SJCRH30 (cell line): ENCODE data around the gene RGS21. TPM values are rescaled to one million over a fixed set of nuclear protein-coding genes. Genes with fewer than 3 reads are reported as not detected.

ENCODE experiments used
- DNase-seq, 2 experiments: peaks; one replicate each; pipeline ENCODE4 v3.0.0-alpha.2; 2015 to 2020
- H3K27ac ChIP-seq: fragments of 250-450 bp; sonication (Bioruptor Pico); 2 replicates; pipeline ENCODE4 v1.5.1; 2020; ENCODE audit warnings: mild to moderate bottlenecking, moderate library complexity
- H3K27me3 ChIP-seq: fragments of 250-450 bp; sonication (Bioruptor Pico); 2 replicates; pipeline ENCODE4 v1.5.1; 2020; ENCODE audit warnings: mild to moderate bottlenecking, moderate library complexity
- H3K36me3 ChIP-seq: fragments of 250-450 bp; sonication (Bioruptor Pico); 2 replicates; pipeline ENCODE4 v1.5.1; 2020; ENCODE audit warnings: mild to moderate bottlenecking, moderate library complexity
- H3K4me1 ChIP-seq: fragments of 250-450 bp; sonication (Bioruptor Pico); 2 replicates; pipeline ENCODE4 v1.5.1; 2020; ENCODE audit warnings: mild to moderate bottlenecking, moderate library complexity
- H3K4me3 ChIP-seq: fragments of 250-450 bp; sonication (Bioruptor Pico); 2 replicates; pipeline ENCODE4 v1.5.1; 2020; ENCODE audit warnings: mild to moderate bottlenecking, moderate library complexity
- H3K9me3 ChIP-seq: fragments of 250-450 bp; sonication (Bioruptor Pico); replicated peaks from 2 replicates; pipeline ENCODE4 v1.5.1; 2020; ENCODE audit warnings: mild to moderate bottlenecking, moderate library complexity
- total RNA-seq: library from RNA; depleted of rRNA; stranded (reverse); fragments of >200 nt; shearing (Covaris generic); gene quantifications from 2 replicates; pipeline ENCODE4 v1.2.3, GENCODE V29; 2014

RGS21 gene
- total RNA-seq, 1 experiment from 2014 or later = 0.08 TPM

DNA sequence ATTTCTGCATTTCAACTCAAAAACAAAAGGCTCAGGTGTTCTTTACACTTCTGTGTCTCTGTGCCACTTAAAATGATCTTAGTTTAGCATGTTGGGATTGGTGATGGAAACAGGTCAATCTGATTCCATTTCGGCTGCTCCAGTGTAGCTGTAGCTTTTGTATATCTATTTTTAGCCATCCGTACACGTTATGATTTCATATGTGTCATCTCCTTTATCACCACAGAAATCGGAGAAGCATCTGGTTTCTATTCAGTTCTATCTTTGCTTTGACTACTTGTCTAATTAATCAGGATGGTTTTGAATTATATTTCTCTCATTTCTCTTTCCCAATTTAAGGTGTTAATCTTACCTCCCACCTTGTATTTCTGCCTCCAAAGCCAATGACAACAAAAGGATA, 41.1 kb downstream of the RGS21 start:
- H3K27me3 ChIP-seq = no peaks in the 10 kb centered on the region
- H3K4me3 ChIP-seq = no peak overlapping the region
- H3K9me3 ChIP-seq = no peaks in the 10 kb centered on the region
- DNase-seq = no peak
- H3K27ac ChIP-seq = no peak overlapping the region
- no peaks in the 10 kb centered on the region for H3K4me1 ChIP-seq
- H3K36me3 ChIP-seq = no peaks in the 10 kb centered on the region

- Histone ChIP-seq H3K27ac (no peak overlapping the region), H3K4me1 (no peaks in the 10 kb centered on the region), H3K27me3 (no peaks in the 10 kb centered on the region), H3K4me3 (no peak overlapping the region), H3K36me3 (no peaks in the 10 kb centered on the region), H3K9me3 (no peaks in the 10 kb centered on the region)
- no peak for DNase-seq
Measured at GRCh38 chr1:192358402-192358801, 41.6 kb downstream of the RGS21 start.

- no peak for DNase-seq
- Histone ChIP-seq H3K4me3 (no peak overlapping the region), H3K27me3 (no peaks in the 10 kb centered on the region), H3K4me1 (no peaks in the 10 kb centered on the region), H3K36me3 (no peaks in the 10 kb centered on the region), H3K27ac (no peak overlapping the region), H3K9me3 (no peaks in the 10 kb centered on the region)
Measured at GRCh38 chr1:192358822-192359221, 42.0 kb downstream of the RGS21 start.

DNA sequence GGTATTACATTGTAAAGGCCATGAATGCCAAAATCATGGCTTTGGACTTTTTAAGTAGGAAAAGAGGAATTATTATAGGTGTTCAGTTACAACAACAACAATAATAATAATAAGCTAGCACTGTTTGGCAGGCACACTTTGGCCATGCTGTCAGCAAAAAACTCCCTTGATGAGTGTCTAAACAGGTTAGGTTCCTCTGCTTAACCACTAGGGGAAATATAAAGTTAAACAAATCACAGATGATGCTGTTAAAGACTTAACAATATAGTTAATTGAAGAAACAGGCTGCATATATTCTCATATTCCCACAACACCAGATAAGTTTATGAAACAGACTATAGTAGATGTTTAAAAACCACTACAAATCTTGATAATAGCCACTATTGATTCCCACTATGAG, 46.4 kb downstream of the RGS21 start:
- Histone ChIP-seq H3K9me3 (no peaks in the 10 kb centered on the region), H3K4me3 (no peak overlapping the region), H3K27me3 (no peaks in the 10 kb centered on the region), H3K4me1 (no peaks in the 10 kb centered on the region), H3K36me3 (no peaks in the 10 kb centered on the region), H3K27ac (no peak overlapping the region)
- DNase-seq = no peak

- Histone ChIP-seq H3K27me3 (no peaks in the 10 kb centered on the region), H3K4me1 (no peaks in the 10 kb centered on the region), H3K27ac (no peak overlapping the region), H3K36me3 (no peaks in the 10 kb centered on the region), H3K4me3 (no peak overlapping the region), H3K9me3 (no peaks in the 10 kb centered on the region)
- no peak for DNase-seq
Measured at GRCh38 chr1:192367436-192367835, 50.6 kb downstream of the RGS21 start.

- H3K36me3 ChIP-seq = no peaks in the 10 kb centered on the region
- no peak overlapping the region for H3K4me3 ChIP-seq
- H3K9me3 ChIP-seq = no peaks in the 10 kb centered on the region
- H3K4me1 ChIP-seq = no peaks in the 10 kb centered on the region
- no peak for DNase-seq
- no peaks in the 10 kb centered on the region for H3K27me3 ChIP-seq
- no peak overlapping the region for H3K27ac ChIP-seq
Measured at GRCh38 chr1:192375306-192375705, 58.5 kb downstream of the RGS21 start.

DNA sequence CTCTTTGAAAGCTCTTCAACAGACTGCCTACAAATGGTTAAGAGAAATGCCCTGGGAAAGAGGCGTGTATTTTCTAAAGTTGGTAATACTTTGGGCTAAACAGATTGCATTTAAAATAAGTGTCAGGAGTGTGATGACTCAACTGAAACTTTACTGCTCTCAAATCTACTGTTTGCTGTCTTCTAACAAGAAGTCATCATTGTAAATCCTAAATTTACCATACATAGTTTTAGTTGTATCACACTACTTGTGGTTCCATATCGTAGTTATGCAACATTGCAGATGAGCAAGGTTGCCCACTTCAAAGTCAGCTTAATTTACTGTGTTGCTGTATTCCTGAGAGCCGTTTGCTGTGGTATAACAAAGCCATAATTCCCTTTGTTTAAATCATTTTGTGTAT, 59.6 kb downstream of the RGS21 start:
- Histone ChIP-seq H3K27me3 (no peaks in the 10 kb centered on the region), H3K9me3 (no peaks in the 10 kb centered on the region), H3K27ac (no peak overlapping the region), H3K4me1 (no peaks in the 10 kb centered on the region), H3K4me3 (no peak overlapping the region), H3K36me3 (no peaks in the 10 kb centered on the region)
- DNase-seq = no peak

- Histone ChIP-seq H3K9me3 (no peaks in the 10 kb centered on the region), H3K27ac (no peak overlapping the region), H3K36me3 (no peaks in the 10 kb centered on the region), H3K27me3 (no peaks in the 10 kb centered on the region), H3K4me3 (no peak overlapping the region), H3K4me1 (no peaks in the 10 kb centered on the region)
- no peak for DNase-seq
Measured at GRCh38 chr1:192378276-192378675, 61.5 kb downstream of the RGS21 start.

DNA sequence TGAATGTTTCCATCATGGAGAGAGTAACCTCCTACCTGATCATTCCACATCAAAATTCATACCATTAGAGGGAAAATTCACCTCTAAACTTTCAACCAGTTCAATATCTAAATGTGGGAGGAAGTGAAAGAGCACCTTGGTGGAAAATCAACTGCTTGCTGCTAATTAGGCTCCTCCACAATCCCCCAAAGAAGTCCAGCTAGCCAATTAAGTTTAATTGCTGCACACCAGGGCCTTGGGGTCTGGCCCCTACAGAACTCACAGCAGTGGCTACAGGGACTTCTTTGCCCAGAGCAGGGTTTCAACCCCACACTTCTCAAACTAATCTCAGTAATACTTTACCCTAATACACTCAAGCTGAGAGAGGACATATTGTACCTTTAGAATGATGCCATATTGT, 62.1 kb downstream of the RGS21 start:
- Histone ChIP-seq H3K27ac (no peak overlapping the region), H3K4me1 (no peaks in the 10 kb centered on the region), H3K27me3 (no peaks in the 10 kb centered on the region), H3K9me3 (no peaks in the 10 kb centered on the region), H3K36me3 (no peaks in the 10 kb centered on the region), H3K4me3 (no peak overlapping the region)
- no peak for DNase-seq

GRCh38 chr1:192379554-192379953, 62.8 kb downstream of the RGS21 start:
- Histone ChIP-seq H3K36me3 (no peaks in the 10 kb centered on the region), H3K4me1 (no peaks in the 10 kb centered on the region), H3K27me3 (no peaks in the 10 kb centered on the region), H3K4me3 (no peak overlapping the region), H3K9me3 (no peaks in the 10 kb centered on the region), H3K27ac (no peak overlapping the region)
- DNase-seq = no peak

GRCh38 chr1:192382758-192383157, 66.0 kb downstream of the RGS21 start:
- no peaks in the 10 kb centered on the region for H3K4me1 ChIP-seq
- DNase-seq = no peak
- no peaks in the 10 kb centered on the region for H3K36me3 ChIP-seq
- H3K4me3 ChIP-seq = no peak overlapping the region
- H3K9me3 ChIP-seq = no peaks in the 10 kb centered on the region
- no peaks in the 10 kb centered on the region for H3K27me3 ChIP-seq
- H3K27ac ChIP-seq = no peak overlapping the region

DNA sequence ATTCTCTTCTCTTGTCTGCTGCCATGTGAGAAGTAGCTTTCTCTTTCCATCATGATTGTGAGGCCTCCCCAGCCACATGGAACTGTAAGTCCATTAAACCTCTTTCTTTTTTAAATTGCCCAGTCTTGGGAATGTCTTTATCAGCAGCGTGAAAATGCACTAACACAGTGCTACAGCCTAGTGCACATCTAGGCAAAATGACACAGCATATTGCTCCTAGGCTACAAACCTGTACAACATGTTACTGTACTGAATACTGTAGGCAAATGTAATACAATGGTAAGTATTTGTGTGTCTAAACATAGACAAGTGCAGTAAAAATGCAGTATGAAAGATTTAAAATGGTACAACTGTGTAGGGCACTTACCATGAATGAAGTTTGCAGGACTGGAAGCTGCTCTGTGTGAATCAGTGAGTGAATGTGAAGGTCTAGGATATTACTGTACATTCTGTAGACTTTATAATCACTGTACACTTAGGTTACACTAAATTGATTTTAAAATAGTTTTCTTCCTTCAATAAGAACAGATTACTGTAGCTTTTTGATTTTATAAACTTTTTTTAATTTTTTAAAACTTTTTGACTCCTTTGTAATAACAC, 69.4 kb downstream of the RGS21 start:
- Histone ChIP-seq H3K27ac (no peak overlapping the region), H3K9me3 (no peaks in the 10 kb centered on the region), H3K27me3 (no peaks in the 10 kb centered on the region), H3K4me3 (no peak overlapping the region), H3K4me1 (no peaks in the 10 kb centered on the region), H3K36me3 (no peaks in the 10 kb centered on the region)
- no peak for DNase-seq

DNA sequence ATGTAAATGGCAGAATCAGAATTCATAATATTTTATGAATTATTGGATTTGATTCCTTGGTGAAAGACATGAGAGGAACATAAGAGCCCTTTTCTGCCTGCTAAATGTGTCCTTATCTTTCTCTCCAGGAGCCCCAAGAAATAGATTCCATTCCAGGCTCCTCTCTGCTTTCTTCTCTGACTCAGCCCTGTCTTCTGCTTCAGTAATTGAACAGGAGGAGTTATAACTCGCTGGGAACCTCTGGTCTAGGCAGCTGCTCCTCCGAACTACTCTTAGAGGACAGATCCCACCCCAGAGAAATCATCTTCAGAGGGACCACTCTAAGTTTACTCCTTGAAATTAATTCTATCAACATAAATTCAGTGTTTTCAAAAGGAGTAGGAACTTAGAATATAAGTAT, 78.4 kb downstream of the RGS21 start:
- no peak for DNase-seq
- H3K27ac ChIP-seq = no peak overlapping the region

GRCh38 chr1:192395895-192396294, 79.1 kb downstream of the RGS21 start:
- no peaks in the 10 kb centered on the region for H3K36me3 ChIP-seq
- H3K4me3 ChIP-seq = no peak overlapping the region
- no peaks in the 10 kb centered on the region for H3K27me3 ChIP-seq
- H3K27ac ChIP-seq = no peak overlapping the region
- H3K9me3 ChIP-seq = no peaks in the 10 kb centered on the region
- H3K4me1 ChIP-seq = no peaks in the 10 kb centered on the region
- no peak for DNase-seq

More for the DNA sequence above, 78.4 kb downstream of the RGS21 start:
- Histone ChIP-seq H3K27me3 (no peaks in the 10 kb centered on the region), H3K9me3 (no peaks in the 10 kb centered on the region), H3K4me1 (no peaks in the 10 kb centered on the region), H3K36me3 (no peaks in the 10 kb centered on the region), H3K4me3 (no peak overlapping the region)

GRCh38 chr1:192399161-192399560, 82.4 kb downstream of the RGS21 start:
- Histone ChIP-seq H3K9me3 (no peaks in the 10 kb centered on the region), H3K27me3 (no peaks in the 10 kb centered on the region), H3K36me3 (no peaks in the 10 kb centered on the region), H3K4me1 (no peaks in the 10 kb centered on the region), H3K4me3 (no peak overlapping the region), H3K27ac (no peak overlapping the region)
- DNase-seq = no peak

DNA sequence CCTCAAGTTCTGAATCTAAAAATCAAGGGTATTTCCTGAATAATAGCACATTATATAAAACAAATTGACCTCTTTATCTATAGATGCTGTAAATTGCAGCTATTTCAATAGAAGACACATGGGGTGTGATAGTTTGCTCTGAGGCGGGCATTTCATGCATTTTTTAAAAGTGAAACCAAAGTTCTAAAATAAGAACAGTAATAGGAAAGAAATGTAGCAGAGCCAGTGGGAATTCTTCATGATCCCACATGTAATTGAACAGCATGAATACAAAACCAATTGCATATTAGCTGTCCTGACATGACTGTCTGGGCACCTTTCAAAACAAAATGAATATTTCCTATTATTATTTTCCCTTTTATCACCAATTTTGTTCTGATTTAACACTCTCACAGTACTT, 85.0 kb downstream of the RGS21 start:
- no peak for DNase-seq
- no peaks in the 10 kb centered on the region for H3K4me1 ChIP-seq
- H3K9me3 ChIP-seq = no peaks in the 10 kb centered on the region
- no peaks in the 10 kb centered on the region for H3K27me3 ChIP-seq
- no peaks in the 10 kb centered on the region for H3K36me3 ChIP-seq
- H3K27ac ChIP-seq = no peak overlapping the region
- no peak overlapping the region for H3K4me3 ChIP-seq
